ENCODE data around the gene ECT2L.
A peak's percentile ranks its signal among the peaks of the same experiment; 100 is the strongest.

The ECT2L gene

DNA sequence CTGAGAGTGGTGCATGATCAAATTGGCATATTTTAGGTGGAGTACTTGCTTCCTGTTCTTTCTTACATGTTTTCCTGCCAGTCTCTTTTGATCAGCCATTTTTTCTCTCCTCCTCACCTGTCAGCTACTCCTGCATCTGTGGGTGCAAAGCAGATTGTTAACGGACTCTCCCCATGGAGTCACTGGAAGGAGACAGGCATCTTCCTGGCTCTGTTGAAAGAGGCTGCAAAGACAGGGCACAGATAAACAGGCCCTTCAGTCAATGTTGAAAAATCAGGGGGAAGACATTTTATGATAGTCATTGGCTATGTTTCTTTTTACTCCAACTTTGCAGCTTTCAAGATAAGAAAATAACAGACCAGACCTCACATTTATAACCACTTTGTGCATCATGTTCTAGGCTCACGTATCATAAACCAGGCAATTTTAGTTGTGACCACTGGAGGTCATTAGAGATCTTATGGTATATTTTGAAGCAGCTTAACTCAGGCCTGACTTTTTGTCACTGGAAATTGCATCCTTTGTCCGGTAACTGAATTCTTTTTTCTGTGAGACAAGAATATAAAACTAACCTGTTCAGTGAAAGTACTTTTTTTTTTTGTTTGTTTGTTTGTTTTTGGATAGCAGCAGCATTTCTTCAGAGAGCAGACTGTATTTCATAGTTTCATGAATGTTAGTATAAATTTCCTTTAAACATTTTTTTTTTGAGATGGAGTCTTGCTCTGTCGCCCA is 20.1 kb downstream of the ECT2L start:
- TF ChIP-seq CTCF (IDR thresholded peaks at IDR 0.05), result peak; percentile 73 to 80
- intact Hi-C loops (cut with DNase I; ENCODE audit: low total_unique reads), result loop anchor here (5.0 kb wide), 2 partner anchors 171 to 546 kb away; partner anchors contain the start of gene REPS1
- DNase-seq, result no peak
- no peaks in the 10 kb centered on the region for H3K36me3 ChIP-seq
- no peaks in the 10 kb centered on the region for H3K4me1 ChIP-seq
- no peaks in the 10 kb centered on the region for H3K9me3 ChIP-seq
- H3K27ac ChIP-seq, result no peak overlapping the region
- no peak overlapping the region for H3K4me3 ChIP-seq
- H3K27me3 ChIP-seq, result no peaks in the 10 kb centered on the region

- no peak overlapping the region for H3K27ac ChIP-seq
- no peak for TF ChIP-seq CTCF (IDR thresholded peaks at IDR 0.05)
- no peaks in the 10 kb centered on the region for H3K36me3 ChIP-seq
- no peaks in the 10 kb centered on the region for H3K9me3 ChIP-seq
- H3K4me1 ChIP-seq, result no peaks in the 10 kb centered on the region
- H3K27me3 ChIP-seq, result no peaks in the 10 kb centered on the region
- no peak for DNase-seq
- intact Hi-C loops (cut with DNase I; ENCODE audit: low total_unique reads), result loop anchor here (5.0 kb wide), 2 partner anchors 170 to 545 kb away; partner anchors contain the start of gene REPS1
- H3K4me3 ChIP-seq, result no peak overlapping the region
Measured at GRCh38 chr6:138817799-138818198, 21.9 kb downstream of the ECT2L start.

- Histone ChIP-seq H3K27ac (no peak overlapping the region), H3K4me3 (no peak overlapping the region), H3K36me3 (no peaks in the 10 kb centered on the region), H3K27me3 (no peaks in the 10 kb centered on the region), H3K4me1 (no peaks in the 10 kb centered on the region), H3K9me3 (no peaks in the 10 kb centered on the region)
- no peak for TF ChIP-seq CTCF (IDR thresholded peaks at IDR 0.05)
- intact Hi-C loops (cut with DNase I; ENCODE audit: low total_unique reads), result loop anchor here (5.0 kb wide), 2 partner anchors 169 to 544 kb away; partner anchors contain the start of gene REPS1
- DNase-seq, result no peak
Measured at GRCh38 chr6:138818496-138819194, 22.8 kb downstream of the ECT2L start.

GRCh38 chr6:138821519-138821918 is 25.6 kb downstream of the ECT2L start:
- intact Hi-C loops (cut with DNase I; ENCODE audit: low total_unique reads), result no loop called here

More at GRCh38 chr6:138821519-138821918, 25.6 kb downstream of the ECT2L start:
- Histone ChIP-seq H3K27ac (no peak overlapping the region), H3K36me3 (no peaks in the 10 kb centered on the region), H3K9me3 (no peaks in the 10 kb centered on the region), H3K4me1 (no peaks in the 10 kb centered on the region), H3K27me3 (no peaks in the 10 kb centered on the region), H3K4me3 (no peak overlapping the region)
- TF ChIP-seq CTCF (IDR thresholded peaks at IDR 0.05), result no peak
- no peak for DNase-seq

Data from tibial artery (tissue), 4 donors.